Activated B cell treated with CpG ODN at 0.5 μM for 24 hours (primary cell): ENCODE data around the gene RUNDC3A. TPM values are rescaled to one million over a fixed set of nuclear protein-coding genes. Genes with fewer than 3 reads are reported as not detected.

Experiments used
- ATAC-seq: fragments of 200-7000 bp; cut with Tn5 transposase; one replicate; pipeline ENCODE4 v1.10.0; 2021; ENCODE audit warnings: low read depth, mild to moderate bottlenecking, moderate library complexity
- CTCF ChIA-PET: fragments of 350-600 bp; sonication (Branson Sonifier 250); formaldehyde crosslinking; loops from one replicate; lab custom pipeline; 2021; ENCODE audit warnings: antibody characterized with exemption; lab: Charles Lee
- POLR2A ChIA-PET: fragments of 350-600 bp; sonication (Branson Sonifier 250); formaldehyde crosslinking; loops from one replicate; lab custom pipeline; 2021; ENCODE audit warnings: antibody characterized with exemption; lab: Charles Lee
- DNase-seq: peaks from one replicate; pipeline ENCODE4 v3.0.0; 2022
- H3K27ac Mint-ChIP-seq: one replicate; pipeline ENCODE4 v1.8.0; 2020; ENCODE audit warnings: mixed read lengths
- H3K27me3 Mint-ChIP-seq: one replicate; pipeline ENCODE4 v1.8.0; 2021; ENCODE audit warnings: mixed read lengths
- H3K36me3 Mint-ChIP-seq: one replicate; pipeline ENCODE4 v1.8.0; 2021; ENCODE audit warnings: low read depth, mixed read lengths
- H3K4me1 Mint-ChIP-seq: one replicate; pipeline ENCODE4 v1.8.0; 2021; ENCODE audit warnings: mixed read lengths
- H3K4me3 Mint-ChIP-seq: one replicate; pipeline ENCODE4 v1.8.0; 2020; ENCODE audit warnings: mild to moderate bottlenecking, mixed read lengths
- H3K9me3 Mint-ChIP-seq: one replicate; pipeline ENCODE4 v1.8.0; 2020; ENCODE audit warnings: mixed read lengths
- intact Hi-C: fragments of 100-400 bp; cut with micrococcal nuclease; formaldehyde crosslinking; loops from one replicate; pipeline ENCODE4 v1.15.1; 2024
- total RNA-seq: library from RNA; stranded (reverse); gene quantifications from 2 replicates; pipeline ENCODE4 v1.2.3, GENCODE V29; 2022
- TF ChIP-seq, protein P1 (sequence below): fragments of 200-600 bp; IDR thresholded peaks from one replicate; pipeline ENCODE4 v1.8.0; 2022; ENCODE audit warnings: antibody characterized with exemption, mild to moderate bottlenecking

Gene RUNDC3A
- total RNA-seq, 1 donor from 2014 or later = 0.07 TPM

DNA sequence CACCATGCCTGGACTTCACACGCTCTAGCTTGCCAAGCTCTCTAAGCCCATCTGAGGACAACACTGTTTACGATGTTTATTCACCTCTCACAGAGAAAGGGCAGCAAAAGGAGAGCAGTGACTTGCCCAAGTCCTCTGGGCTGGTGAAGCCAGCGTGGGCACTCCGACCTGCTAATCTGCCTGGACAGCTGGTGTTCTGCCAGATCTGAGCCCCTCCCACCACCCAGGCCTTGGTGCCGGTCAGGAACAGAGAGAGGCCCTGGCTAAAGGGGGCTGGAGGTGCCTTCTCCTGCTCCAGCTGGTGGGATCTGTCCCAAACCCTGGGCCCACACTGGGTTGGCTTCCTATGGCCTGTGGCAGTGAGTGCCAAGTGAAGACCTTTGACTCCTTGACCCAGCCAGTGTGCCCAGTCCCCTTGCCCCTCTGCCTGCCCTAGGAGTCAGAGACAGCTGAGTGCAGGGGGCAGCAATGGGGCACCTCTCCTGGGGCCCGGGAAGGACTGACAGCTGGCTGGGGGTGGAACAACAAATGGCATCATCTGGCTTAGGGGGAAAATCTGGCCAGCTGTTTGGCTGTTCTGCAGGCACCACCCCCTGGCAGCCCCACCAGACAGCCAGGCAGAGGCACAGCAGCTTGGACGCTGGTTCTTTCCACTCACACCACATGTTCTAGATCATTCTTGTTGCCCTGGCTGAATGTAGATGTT, 38.7 kb upstream of the RUNDC3A start:
- Mint-ChIP-seq H3K9me3 (no peaks in the 10 kb centered on the region), H3K4me3 (no peak overlapping the region), H3K27ac (no peak overlapping the region), H3K36me3 (no peaks in the 10 kb centered on the region), H3K27me3 (peaks cover 16% of the 10 kb centered on the region), H3K4me1 (no peaks in the 10 kb centered on the region)
- DNase-seq (no peak), ATAC-seq (no peak)
- ChIA-PET CTCF (no interaction called here), POLR2A (interaction anchor here (0.6 kb wide), 1 partner anchor 51 kb away, joined by 10 read pairs; no protein-coding TSS in a partner anchor)
- TF ChIP-seq, protein P1, sequence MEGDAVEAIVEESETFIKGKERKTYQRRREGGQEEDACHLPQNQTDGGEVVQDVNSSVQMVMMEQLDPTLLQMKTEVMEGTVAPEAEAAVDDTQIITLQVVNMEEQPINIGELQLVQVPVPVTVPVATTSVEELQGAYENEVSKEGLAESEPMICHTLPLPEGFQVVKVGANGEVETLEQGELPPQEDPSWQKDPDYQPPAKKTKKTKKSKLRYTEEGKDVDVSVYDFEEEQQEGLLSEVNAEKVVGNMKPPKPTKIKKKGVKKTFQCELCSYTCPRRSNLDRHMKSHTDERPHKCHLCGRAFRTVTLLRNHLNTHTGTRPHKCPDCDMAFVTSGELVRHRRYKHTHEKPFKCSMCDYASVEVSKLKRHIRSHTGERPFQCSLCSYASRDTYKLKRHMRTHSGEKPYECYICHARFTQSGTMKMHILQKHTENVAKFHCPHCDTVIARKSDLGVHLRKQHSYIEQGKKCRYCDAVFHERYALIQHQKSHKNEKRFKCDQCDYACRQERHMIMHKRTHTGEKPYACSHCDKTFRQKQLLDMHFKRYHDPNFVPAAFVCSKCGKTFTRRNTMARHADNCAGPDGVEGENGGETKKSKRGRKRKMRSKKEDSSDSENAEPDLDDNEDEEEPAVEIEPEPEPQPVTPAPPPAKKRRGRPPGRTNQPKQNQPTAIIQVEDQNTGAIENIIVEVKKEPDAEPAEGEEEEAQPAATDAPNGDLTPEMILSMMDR = no peak
- intact Hi-C loops = no loop called here

DNA sequence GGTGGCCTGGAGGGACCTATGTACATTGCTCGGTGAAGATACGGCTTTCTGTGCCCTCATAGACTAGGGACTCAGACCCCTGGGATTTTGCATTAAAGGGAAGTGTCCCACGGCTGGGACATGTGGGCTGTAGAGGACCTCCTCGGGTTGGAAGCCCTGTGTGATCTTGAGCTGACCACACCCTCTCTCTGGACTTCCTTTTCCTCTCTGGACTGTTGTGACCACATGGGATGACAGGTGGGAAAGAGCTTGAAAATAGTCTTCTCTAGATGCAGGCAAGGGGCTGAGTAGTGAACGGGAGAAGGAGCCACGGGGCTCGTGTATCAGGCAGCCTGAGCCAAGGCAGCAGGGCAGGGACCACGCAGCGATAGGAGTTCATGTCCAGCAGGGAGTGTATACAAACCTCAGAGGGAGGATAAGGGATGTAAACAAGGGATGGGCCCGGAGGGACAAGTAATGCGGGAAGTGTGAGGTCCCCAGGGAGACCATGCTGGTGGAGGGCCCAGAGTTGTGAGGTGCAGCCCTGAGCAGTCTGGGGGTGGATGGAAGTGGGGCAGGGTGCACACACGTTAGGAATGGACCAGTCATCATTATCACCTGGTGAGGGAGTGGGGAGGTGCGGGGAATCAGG, 36.0 kb upstream of the RUNDC3A start:
- H3K4me3 Mint-ChIP-seq = no peak overlapping the region
- intact Hi-C loops = no loop called here
- TF ChIP-seq, protein P1 = no peak
- no peaks in the 10 kb centered on the region for H3K4me1 Mint-ChIP-seq
- CTCF ChIA-PET = no interaction called here
- DNase-seq (no peak), ATAC-seq (no peak)
- POLR2A ChIA-PET = no interaction called here
- no peaks in the 10 kb centered on the region for H3K36me3 Mint-ChIP-seq
- H3K9me3 Mint-ChIP-seq = no peaks in the 10 kb centered on the region
- no peak overlapping the region for H3K27ac Mint-ChIP-seq
- H3K27me3 Mint-ChIP-seq = peaks cover 21% of the 10 kb centered on the region

DNA sequence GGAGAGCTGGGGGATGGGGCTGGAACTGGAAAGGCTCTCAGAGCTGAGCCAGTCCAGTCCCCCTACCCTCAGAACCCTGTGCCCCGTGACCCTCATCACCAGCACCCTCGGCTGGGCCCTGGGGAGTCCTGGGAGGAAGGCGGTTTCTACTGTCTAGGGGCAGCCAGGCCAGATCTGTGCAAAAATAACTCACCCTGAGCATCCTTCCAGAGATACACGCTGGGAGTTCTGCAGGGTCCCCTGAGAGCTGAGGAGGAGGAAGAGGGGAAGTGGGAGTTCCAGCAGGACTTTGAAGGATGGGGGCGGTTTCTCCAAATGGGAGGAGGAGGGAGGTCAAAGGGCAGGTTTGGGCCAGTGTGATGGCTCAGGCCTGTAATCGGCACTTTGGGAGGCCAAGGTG, 35.4 kb upstream of the RUNDC3A start:
- DNase-seq = no peak
- H3K27me3 Mint-ChIP-seq = peaks cover 21% of the 10 kb centered on the region
- H3K4me3 Mint-ChIP-seq = no peak overlapping the region
- intact Hi-C loops = no loop called here
- ChIA-PET CTCF (no interaction called here), POLR2A (no interaction called here)
- H3K9me3 Mint-ChIP-seq = no peaks in the 10 kb centered on the region
- no peak for ATAC-seq
- H3K36me3 Mint-ChIP-seq = no peaks in the 10 kb centered on the region
- TF ChIP-seq, protein P1 = no peak
- no peaks in the 10 kb centered on the region for H3K4me1 Mint-ChIP-seq
- H3K27ac Mint-ChIP-seq = no peak overlapping the region

DNA sequence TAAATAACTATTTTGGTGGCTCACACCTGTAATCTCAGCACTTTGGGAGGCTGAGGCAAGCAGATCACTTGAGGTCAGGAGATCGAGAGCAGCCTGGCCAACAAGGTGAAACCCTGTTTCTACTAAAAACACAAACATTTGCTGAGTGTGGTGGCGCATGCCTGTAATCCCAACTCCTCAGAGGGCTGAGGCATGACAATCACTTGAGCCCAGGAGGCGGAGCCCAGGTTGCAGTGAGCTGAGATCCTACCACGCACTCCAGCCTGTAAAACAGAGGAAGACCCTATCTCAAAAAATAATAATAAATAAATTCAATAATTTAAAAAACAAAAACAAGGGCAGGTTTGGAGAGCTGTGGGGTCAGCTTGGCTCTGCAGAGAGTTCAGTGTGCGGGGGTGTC, 34.8 kb upstream of the RUNDC3A start:
- ATAC-seq (no peak), DNase-seq (no peak)
- intact Hi-C loops = no loop called here
- POLR2A ChIA-PET = no interaction called here
- Mint-ChIP-seq H3K36me3 (no peaks in the 10 kb centered on the region), H3K9me3 (no peaks in the 10 kb centered on the region), H3K4me1 (no peaks in the 10 kb centered on the region), H3K27ac (no peak overlapping the region), H3K27me3 (peaks cover 24% of the 10 kb centered on the region), H3K4me3 (no peak overlapping the region)
- CTCF ChIA-PET = no interaction called here
- TF ChIP-seq, protein P1 = no peak

DNA sequence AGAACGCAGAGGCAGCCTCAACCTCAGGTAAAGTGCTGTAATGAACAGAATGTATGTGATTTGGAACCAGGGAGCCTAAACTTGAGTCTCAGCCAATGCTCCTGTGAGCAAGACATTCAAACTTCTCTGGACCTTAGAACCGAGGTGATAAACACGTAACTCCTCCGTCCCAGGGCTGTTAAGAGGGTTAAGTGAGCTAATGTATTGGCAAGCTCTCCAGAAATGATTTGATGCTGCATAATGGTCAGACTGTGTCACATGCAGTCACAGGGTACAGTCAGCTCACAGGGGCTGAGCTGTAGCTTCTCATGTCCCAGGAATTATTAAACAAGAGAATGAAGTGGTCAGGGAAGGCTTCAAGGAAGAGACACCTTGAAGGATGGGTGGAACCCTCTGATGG, 30.4 kb upstream of the RUNDC3A start:
- ATAC-seq = no peak
- H3K27ac Mint-ChIP-seq = no peak overlapping the region
- TF ChIP-seq, protein P1 = no peak
- no peaks in the 10 kb centered on the region for H3K36me3 Mint-ChIP-seq
- no peak for DNase-seq
- intact Hi-C loops = loop anchor here (5.0 kb wide), 1 partner anchor 56 kb away; no protein-coding TSS in a partner anchor
- H3K4me3 Mint-ChIP-seq = no peak overlapping the region
- POLR2A ChIA-PET = no interaction called here
- peaks cover 10% of the 10 kb centered on the region for H3K4me1 Mint-ChIP-seq
- no peaks in the 10 kb centered on the region for H3K9me3 Mint-ChIP-seq
- peaks cover 17% of the 10 kb centered on the region for H3K27me3 Mint-ChIP-seq
- CTCF ChIA-PET = no interaction called here
